ENCODE data around the gene PRSS2. TPM values are rescaled to one million over a fixed set of nuclear protein-coding genes. Genes with fewer than 3 reads are reported as not detected.

Gene PRSS2
- total RNA-seq, 1 donor from 2014 or later, result 2.0 TPM

GRCh38 chr7:142787034-142787768 lies 16.4 kb downstream of the PRSS2 start:
- no peak for DNase-seq (ENCODE audit: low spot score)
- H3K27me3 Mint-ChIP-seq (ENCODE audit: unreplicated experiment), result peaks cover 4% of the 10 kb centered on the region
- no peaks in the 10 kb centered on the region for H3K36me3 Mint-ChIP-seq (ENCODE audit: low read depth, unreplicated experiment)
- TF ChIP-seq CTCF (IDR thresholded peaks at IDR 0.05; ENCODE audit: unreplicated experiment), result no peak
- no peaks in the 10 kb centered on the region for H3K4me1 Mint-ChIP-seq (ENCODE audit: unreplicated experiment)
- no peak overlapping the region for H3K27ac Mint-ChIP-seq (ENCODE audit: unreplicated experiment)
- H3K4me3 Mint-ChIP-seq (ENCODE audit: unreplicated experiment), result no peak overlapping the region
- H3K9me3 Mint-ChIP-seq (ENCODE audit: unreplicated experiment), result no peaks in the 10 kb centered on the region

- H3K4me1 Mint-ChIP-seq (ENCODE audit: unreplicated experiment), result no peaks in the 10 kb centered on the region
- no peak overlapping the region for H3K27ac Mint-ChIP-seq (ENCODE audit: unreplicated experiment)
- no peak for DNase-seq (ENCODE audit: low spot score)
- H3K36me3 Mint-ChIP-seq (ENCODE audit: low read depth, unreplicated experiment), result no peaks in the 10 kb centered on the region
- H3K4me3 Mint-ChIP-seq (ENCODE audit: unreplicated experiment), result no peak overlapping the region
- no peak for TF ChIP-seq CTCF (IDR thresholded peaks at IDR 0.05; ENCODE audit: unreplicated experiment)
- H3K27me3 Mint-ChIP-seq (ENCODE audit: unreplicated experiment), result peaks cover 2% of the 10 kb centered on the region
- no peaks in the 10 kb centered on the region for H3K9me3 Mint-ChIP-seq (ENCODE audit: unreplicated experiment)
Measured at GRCh38 chr7:142787783-142788182, 17.0 kb downstream of the PRSS2 start.

- Mint-ChIP-seq H3K9me3 (ENCODE audit: unreplicated experiment) (no peaks in the 10 kb centered on the region), H3K27ac (ENCODE audit: unreplicated experiment) (no peak overlapping the region), H3K27me3 (ENCODE audit: unreplicated experiment) (peaks cover 2% of the 10 kb centered on the region)
Measured at GRCh38 chr7:142788303-142789289, 17.8 kb downstream of the PRSS2 start.

GRCh38 chr7:142789441-142789840 lies 18.7 kb downstream of the PRSS2 start:
- Mint-ChIP-seq H3K4me3 (ENCODE audit: unreplicated experiment) (no peak overlapping the region), H3K27me3 (ENCODE audit: unreplicated experiment) (peaks cover 7% of the 10 kb centered on the region), H3K9me3 (ENCODE audit: unreplicated experiment) (no peaks in the 10 kb centered on the region), H3K36me3 (ENCODE audit: low read depth, unreplicated experiment) (no peaks in the 10 kb centered on the region), H3K4me1 (ENCODE audit: unreplicated experiment) (no peaks in the 10 kb centered on the region), H3K27ac (ENCODE audit: unreplicated experiment) (no peak overlapping the region)
- TF ChIP-seq CTCF (IDR thresholded peaks at IDR 0.05; ENCODE audit: unreplicated experiment), result no peak
- DNase-seq (ENCODE audit: low spot score), result no peak

More at GRCh38 chr7:142788303-142789289, 17.8 kb downstream of the PRSS2 start:
- DNase-seq (ENCODE audit: low spot score), result no peak
- no peaks in the 10 kb centered on the region for H3K36me3 Mint-ChIP-seq (ENCODE audit: low read depth, unreplicated experiment)
- no peak for TF ChIP-seq CTCF (IDR thresholded peaks at IDR 0.05; ENCODE audit: unreplicated experiment)
- no peak overlapping the region for H3K4me3 Mint-ChIP-seq (ENCODE audit: unreplicated experiment)
- no peaks in the 10 kb centered on the region for H3K4me1 Mint-ChIP-seq (ENCODE audit: unreplicated experiment)
